ENCODE data around the gene COQ8A.

Gene COQ8A

GRCh38 chr1:226958300-226958699, 18.2 kb downstream of the COQ8A start:
- DNase-seq (ENCODE audit: low read depth in 1 of 2, low spot score in 1 of 2) = no peak
- TF ChIP-seq SPI1 (IDR thresholded peaks at IDR 0.05; ENCODE audit: borderline replicate concordance, low read depth) (no peak), REST (IDR thresholded peaks at IDR 0.05; ENCODE audit: insufficient replicate concordance, low read depth) (no peak), POLR2AphosphoS5 (IDR thresholded peaks at IDR 0.05; ENCODE audit: low read depth) (no peak), CTCF (IDR thresholded peaks at IDR 0.05; ENCODE audit: insufficient read depth, low read length) (no peak), GABPA (IDR thresholded peaks at IDR 0.05; ENCODE audit: low read depth) (no peak)
- H3K27ac ChIP-seq (replicated peaks) = no peak overlapping the region
- H3K27me3 ChIP-seq (ENCODE audit: insufficient read depth, poor library complexity, severe bottlenecking) = no peaks in the 10 kb centered on the region
- H3K4me3 ChIP-seq (replicated peaks; ENCODE audit: insufficient read depth, low read length) = no peak overlapping the region

DNA sequence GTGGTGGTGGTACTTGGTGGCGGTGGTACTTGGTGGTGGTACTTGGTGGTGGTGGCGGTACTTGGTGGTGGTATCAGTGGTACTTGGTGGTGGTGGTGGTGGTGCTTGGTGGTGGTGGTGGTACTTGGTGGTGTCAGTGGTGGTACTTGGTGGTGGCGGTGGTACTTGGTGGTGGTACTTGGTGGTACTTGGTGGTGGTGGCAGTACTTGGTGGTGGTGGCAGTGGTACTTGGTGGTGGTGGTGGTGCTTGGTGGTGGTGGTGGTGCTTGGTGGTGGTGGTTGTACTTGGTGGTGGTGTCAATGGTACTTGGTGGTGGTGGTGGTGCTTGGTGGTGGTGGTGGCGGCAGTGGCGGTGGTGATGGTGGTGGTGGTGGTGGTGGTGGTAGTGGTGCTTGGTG, 20.2 kb downstream of the COQ8A start:
- TF ChIP-seq GABPA (IDR thresholded peaks at IDR 0.05; ENCODE audit: low read depth) = no peak
- TF ChIP-seq POLR2AphosphoS5 (IDR thresholded peaks at IDR 0.05; ENCODE audit: low read depth) = no peak
- TF ChIP-seq CTCF (IDR thresholded peaks at IDR 0.05; ENCODE audit: insufficient read depth, low read length) = no peak
- TF ChIP-seq SPI1 (IDR thresholded peaks at IDR 0.05; ENCODE audit: borderline replicate concordance, low read depth) = no peak
- no peak for TF ChIP-seq REST (IDR thresholded peaks at IDR 0.05; ENCODE audit: insufficient replicate concordance, low read depth)
- Histone ChIP-seq H3K4me3 (replicated peaks; ENCODE audit: insufficient read depth, low read length) (no peak overlapping the region), H3K27ac (replicated peaks) (no peak overlapping the region), H3K27me3 (ENCODE audit: insufficient read depth, poor library complexity, severe bottlenecking) (no peaks in the 10 kb centered on the region)
- no peak for DNase-seq (ENCODE audit: low read depth in 1 of 2, low spot score in 1 of 2)

- H3K27me3 ChIP-seq (ENCODE audit: insufficient read depth, poor library complexity, severe bottlenecking) = no peaks in the 10 kb centered on the region
- no peak overlapping the region for H3K4me3 ChIP-seq (replicated peaks; ENCODE audit: insufficient read depth, low read length)
- TF ChIP-seq POLR2AphosphoS5 (IDR thresholded peaks at IDR 0.05; ENCODE audit: low read depth) = no peak
- no peak for TF ChIP-seq CTCF (IDR thresholded peaks at IDR 0.05; ENCODE audit: insufficient read depth, low read length)
- TF ChIP-seq SPI1 (IDR thresholded peaks at IDR 0.05; ENCODE audit: borderline replicate concordance, low read depth) = no peak
- TF ChIP-seq GABPA (IDR thresholded peaks at IDR 0.05; ENCODE audit: low read depth) = no peak
- TF ChIP-seq REST (IDR thresholded peaks at IDR 0.05; ENCODE audit: insufficient replicate concordance, low read depth) = no peak
- no peak overlapping the region for H3K27ac ChIP-seq (replicated peaks)
- no peak for DNase-seq (ENCODE audit: low read depth in 1 of 2, low spot score in 1 of 2)
Observed at GRCh38 chr1:226960944-226961765, 21.1 kb downstream of the COQ8A start.
